Body of pancreas (tissue), 4 donors: ENCODE data around the gene TECR.

Source experiments
- CTCF ChIP-seq, 7 experiments: fragments of 450-650 bp in 4 of 7; fragments of 200-600 bp in 3 of 7; sonication (generic) in 3 of 7; IDR thresholded peaks; one replicate each; pipeline ENCODE4 v1.5.1; 2016 to 2019; ENCODE audit warnings: antibody characterized with exemption in 7 of 7
- POLR2A ChIP-seq, 3 donors: fragments of 450-650 bp; IDR thresholded peaks; one replicate each; pipeline ENCODE4 v1.6.1; 2016; ENCODE audit warnings: antibody characterized with exemption in 3 of 3, mild to moderate bottlenecking in 2 of 3

- TF ChIP-seq CTCF (IDR thresholded peaks at IDR 0.05), result no peak
- TF ChIP-seq POLR2A (IDR thresholded peaks at IDR 0.05), result no peak
Observed at GRCh38 chr19:14514215-14514863, 15.1 kb upstream of the TECR start.
